Mammary epithelial cell (primary cell): Measurements from ENCODE around the gene CFAP20DC.
"Not testable (repeated sequence)": the region's sequence is repeated elsewhere in the genome, so short reads cannot be mapped to it uniquely, and the experiment has no call there.

Experiments
- EZH2 ChIP-seq: IDR thresholded peaks from 2 replicates; pipeline ENCODE4 v1.6.1; 2012; ENCODE audit warnings: low read length, inconsistent platforms, borderline replicate concordance
- TF ChIP-seq, protein P1 (sequence below), 2 donors: IDR thresholded peaks in 1 of 2; conservative IDR thresholded peaks in 1 of 2; 2 replicates each; pipeline ENCODE4 v1.5.1; 2011 to 2012; ENCODE audit warnings: inconsistent platforms in 2 of 2, low read length in 2 of 2, mild to moderate bottlenecking in 2 of 2, control low read depth in 1 of 2, low read depth in 1 of 2; ENCODE audit not compliant: insufficient read depth in 1 of 2; ENCODE audit errors: extremely low read depth in 1 of 2

DNA sequence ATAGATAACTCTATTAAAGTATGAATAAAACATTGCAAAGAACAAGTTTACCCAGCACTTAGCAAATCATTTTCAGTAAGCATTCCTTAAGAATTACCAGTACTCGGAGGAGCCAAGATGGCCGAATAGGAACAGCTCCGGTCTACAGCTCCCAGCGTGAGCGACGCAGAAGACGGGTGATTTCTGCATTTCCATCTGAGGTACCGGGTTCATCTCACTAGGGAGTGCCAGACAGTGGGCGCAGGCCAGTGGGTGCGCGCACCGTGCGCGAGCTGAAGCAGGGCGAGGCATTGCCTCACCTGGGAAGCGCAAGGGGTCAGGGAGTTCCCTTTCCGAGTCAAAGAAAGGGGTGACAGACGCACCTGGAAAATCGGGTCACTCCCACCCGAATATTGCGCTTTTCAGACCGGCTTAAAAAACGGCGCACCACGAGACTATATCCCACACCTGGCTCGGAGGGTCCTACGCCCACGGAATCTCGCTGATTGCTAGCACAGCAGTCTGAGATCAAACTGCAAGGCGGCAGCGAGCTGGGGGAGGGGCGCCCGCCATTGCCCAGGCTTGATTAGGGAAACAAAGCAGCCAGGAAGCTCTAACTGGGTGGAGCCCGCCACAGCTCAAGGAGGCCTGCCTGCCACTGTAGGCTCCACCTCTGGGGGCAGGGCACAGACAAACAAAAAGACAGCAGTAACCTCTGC is 207.6 kb downstream of the CFAP20DC start:
- TF ChIP-seq, protein P1, sequence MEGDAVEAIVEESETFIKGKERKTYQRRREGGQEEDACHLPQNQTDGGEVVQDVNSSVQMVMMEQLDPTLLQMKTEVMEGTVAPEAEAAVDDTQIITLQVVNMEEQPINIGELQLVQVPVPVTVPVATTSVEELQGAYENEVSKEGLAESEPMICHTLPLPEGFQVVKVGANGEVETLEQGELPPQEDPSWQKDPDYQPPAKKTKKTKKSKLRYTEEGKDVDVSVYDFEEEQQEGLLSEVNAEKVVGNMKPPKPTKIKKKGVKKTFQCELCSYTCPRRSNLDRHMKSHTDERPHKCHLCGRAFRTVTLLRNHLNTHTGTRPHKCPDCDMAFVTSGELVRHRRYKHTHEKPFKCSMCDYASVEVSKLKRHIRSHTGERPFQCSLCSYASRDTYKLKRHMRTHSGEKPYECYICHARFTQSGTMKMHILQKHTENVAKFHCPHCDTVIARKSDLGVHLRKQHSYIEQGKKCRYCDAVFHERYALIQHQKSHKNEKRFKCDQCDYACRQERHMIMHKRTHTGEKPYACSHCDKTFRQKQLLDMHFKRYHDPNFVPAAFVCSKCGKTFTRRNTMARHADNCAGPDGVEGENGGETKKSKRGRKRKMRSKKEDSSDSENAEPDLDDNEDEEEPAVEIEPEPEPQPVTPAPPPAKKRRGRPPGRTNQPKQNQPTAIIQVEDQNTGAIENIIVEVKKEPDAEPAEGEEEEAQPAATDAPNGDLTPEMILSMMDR (conservative IDR thresholded peaks at IDR 0.05 in 1 of 2, IDR thresholded peaks at IDR 0.05 in 1 of 2; ENCODE audit: extremely low read depth in 1 of 2, insufficient read depth in 1 of 2, low read depth in 1 of 2, low read length in 2 of 2): not testable (repeated sequence)
- not testable (repeated sequence) for TF ChIP-seq EZH2
